H1 (cell line): ENCODE data around the gene ABHD12. TPM values are rescaled to one million over a fixed set of nuclear protein-coding genes. Genes with fewer than 3 reads are reported as not detected.

Experiments
- CTCF ChIA-PET: fragments of 300-600 bp; sonication (Branson Sonifier 250); formaldehyde crosslinking; loops from one replicate; lab custom pipeline; 2021; ENCODE audit not compliant: partially characterized antibody; lab: Charles Lee
- POLR2A ChIA-PET: fragments of 300-600 bp; sonication (Branson Sonifier 250); formaldehyde crosslinking; loops from one replicate; lab custom pipeline; 2021; ENCODE audit warnings: inconsistent platforms; ENCODE audit not compliant: partially characterized antibody; lab: Charles Lee
- DNase-seq, 2 experiments: peaks; one replicate each; pipeline versions ENCODE4 v3.0.0 to v3.0.0-alpha.2; 2010 to 2022; ENCODE audit warnings: low spot score in 2 of 2, low read depth in 1 of 2, mixed read lengths in 1 of 2
- FAIRE-seq: peaks from 2 replicates; lab custom pipeline; 2011; peaks lifted over from hg19 to GRCh38; lab: Jason Lieb, UNC
- H2AFZ ChIP-seq: 2 replicates; pipeline ENCODE4 v1.8.1; 2012; ENCODE audit warnings: low read length, inconsistent platforms
- H2AK5ac ChIP-seq: 2 replicates; pipeline ENCODE4 v1.6.1; 2013; ENCODE audit warnings: low read depth, low read length
- H2BK120ac ChIP-seq: replicated peaks from 2 replicates; pipeline ENCODE3; 2013; ENCODE audit warnings: low read depth, low read length, inconsistent platforms
- H2BK12ac ChIP-seq: 2 replicates; pipeline ENCODE4 v1.6.1; 2013; ENCODE audit warnings: low read depth, low read length
- H2BK15ac ChIP-seq: 2 replicates; pipeline ENCODE4 v1.6.1; 2013; ENCODE audit warnings: low read length
- H2BK20ac ChIP-seq: 2 replicates; pipeline ENCODE4 v1.6.1; 2013; ENCODE audit warnings: low read length
- H2BK5ac ChIP-seq: 2 replicates; pipeline ENCODE4 v1.6.1; 2013; ENCODE audit warnings: low read depth, low read length
- H3K14ac ChIP-seq: 2 replicates; pipeline ENCODE4 v1.6.1; 2013; ENCODE audit warnings: inconsistent platforms; ENCODE audit not compliant: insufficient read length
- H3K18ac ChIP-seq: 2 replicates; pipeline ENCODE4 v1.6.1; 2013; ENCODE audit warnings: low read length; ENCODE audit errors: extremely low read depth
- H3K23ac ChIP-seq: 2 replicates; pipeline ENCODE4 v1.6.1; 2013; ENCODE audit warnings: inconsistent platforms; ENCODE audit not compliant: insufficient read length
- H3K23me2 ChIP-seq: 2 replicates; pipeline ENCODE4 v1.6.1; 2013; ENCODE audit warnings: low read depth, low read length
- H3K27ac ChIP-seq: 2 replicates; pipeline ENCODE4 v1.6.1; 2011; ENCODE audit warnings: low read depth, low read length, inconsistent platforms
- H3K27me3 ChIP-seq, 4 experiments: replicated peaks in 1 of 4; 1 replicate in 1 of 4; 2 replicates in 3 of 4; pipeline versions ENCODE4 v1.6.1 to v1.8.1; 2011 to 2013; ENCODE audit warnings: low read length in 3 of 4, mild to moderate bottlenecking in 3 of 4, inconsistent platforms in 2 of 4, mixed read lengths in 2 of 4, moderate library complexity in 1 of 4; ENCODE audit not compliant: control insufficient read depth in 3 of 4, insufficient read depth in 3 of 4; ENCODE audit errors: extremely low read depth in 1 of 4
- H3K36me3 ChIP-seq, 4 experiments: 2 replicates each; pipeline versions ENCODE4 v1.6.1 to v1.8.1; 2011 to 2013; ENCODE audit warnings: mild to moderate bottlenecking in 4 of 4, low read length in 3 of 4, moderate library complexity in 2 of 4, control low read depth in 1 of 4, inconsistent platforms in 1 of 4; ENCODE audit not compliant: insufficient read depth in 4 of 4, control insufficient read depth in 2 of 4
- H3K4ac ChIP-seq: replicated peaks from 2 replicates; pipeline ENCODE3; 2013; ENCODE audit warnings: low read length, low read depth, mixed read lengths, inconsistent platforms; ENCODE audit not compliant: insufficient read length
- H3K4me1 ChIP-seq, 4 experiments: replicated peaks in 1 of 4; 1 replicate in 1 of 4; 2 replicates in 3 of 4; pipeline versions ENCODE4 v1.6.1 to v1.8.1; 2011 to 2013; ENCODE audit warnings: low read length in 3 of 4, inconsistent platforms in 2 of 4, mixed read lengths in 1 of 4; ENCODE audit not compliant: insufficient read depth in 4 of 4, control insufficient read depth in 3 of 4
- H3K4me2 ChIP-seq, 2 experiments: 2 replicates each; pipeline versions ENCODE4 v1.6.1 to v1.8.1; 2011 to 2013; ENCODE audit warnings: low read depth in 2 of 2, low read length in 2 of 2, control low read depth in 1 of 2, inconsistent platforms in 1 of 2, mild to moderate bottlenecking in 1 of 2; ENCODE audit not compliant: insufficient read depth in 1 of 2
- H3K4me3 ChIP-seq, 4 experiments: fragments of 200-600, 300-600 bp in 1 of 4; sonication (generic), shearing (Covaris generic), sonication (Bioruptor Twin) in 1 of 4; 2 replicates each; pipeline versions ENCODE4 v1.5.1 to v1.8.1; 2011 to 2016; ENCODE audit warnings: low read length in 4 of 4, low read depth in 3 of 4, control low read depth in 2 of 4, inconsistent platforms in 2 of 4, mild to moderate bottlenecking in 2 of 4, mixed read lengths in 1 of 4, moderate library complexity in 1 of 4; ENCODE audit not compliant: insufficient read depth in 2 of 4; ENCODE audit errors: extremely low read depth in 1 of 4
- H3K56ac ChIP-seq: replicated peaks from 2 replicates; pipeline ENCODE3; 2013; ENCODE audit warnings: low read depth, mild to moderate bottlenecking, mixed read lengths, low read length, inconsistent platforms; ENCODE audit not compliant: insufficient read length
- H3K79me1 ChIP-seq: 2 replicates; pipeline ENCODE4 v1.6.1; 2013; ENCODE audit warnings: low read depth, low read length, control low read depth
- H3K79me2 ChIP-seq, 2 experiments: 2 replicates each; pipeline versions ENCODE4 v1.6.1 to v1.8.1; 2012 to 2013; ENCODE audit warnings: low read length in 2 of 2, mild to moderate bottlenecking in 2 of 2, inconsistent platforms in 1 of 2; ENCODE audit not compliant: insufficient read depth in 2 of 2, control insufficient read depth in 1 of 2
- H3K9ac ChIP-seq, 4 experiments: replicated peaks in 1 of 4; 1 replicate in 1 of 4; 2 replicates in 3 of 4; pipeline versions ENCODE4 v1.6.1 to v1.8.1; 2011 to 2013; ENCODE audit warnings: low read depth in 3 of 4, low read length in 3 of 4, control low read depth in 2 of 4, mild to moderate bottlenecking in 2 of 4, moderate library complexity in 2 of 4, inconsistent platforms in 1 of 4; ENCODE audit errors: extremely low read depth in 1 of 4
- H3K9me3 ChIP-seq, 2 experiments: 2 replicates each; pipeline versions ENCODE4 v1.6.1 to v1.8.1; 2012 to 2013; ENCODE audit warnings: mild to moderate bottlenecking in 2 of 2, moderate library complexity in 2 of 2, control low read depth in 1 of 2, inconsistent platforms in 1 of 2, low read depth in 1 of 2, low read length in 1 of 2, mixed read lengths in 1 of 2; ENCODE audit not compliant: insufficient read depth in 2 of 2
- H4K20me1 ChIP-seq, 2 experiments: replicated peaks in 1 of 2; 2 replicates each; pipeline versions ENCODE3 to v1.8.1; 2011 to 2013; ENCODE audit warnings: inconsistent platforms in 2 of 2, low read length in 2 of 2, mild to moderate bottlenecking in 1 of 2; ENCODE audit not compliant: insufficient read depth in 2 of 2, control insufficient read depth in 1 of 2
- H4K5ac ChIP-seq: 2 replicates; pipeline ENCODE4 v1.6.1; 2013; ENCODE audit warnings: low read length, low read depth, mixed read lengths, inconsistent platforms; ENCODE audit not compliant: insufficient read length
- H4K8ac ChIP-seq: 2 replicates; pipeline ENCODE4 v1.8.0; 2013; ENCODE audit warnings: mild to moderate bottlenecking, moderate library complexity, low read length, inconsistent platforms; ENCODE audit not compliant: insufficient read depth; ENCODE audit errors: extremely low read depth
- H4K91ac ChIP-seq: replicated peaks from 2 replicates; pipeline ENCODE3; 2013; ENCODE audit warnings: low read length, mixed read lengths, inconsistent platforms; ENCODE audit not compliant: insufficient read length
- ATF3 ChIP-seq: IDR thresholded peaks from 2 replicates; pipeline ENCODE4 v1.6.1; 2011; ENCODE audit warnings: low read depth, mild to moderate bottlenecking, low read length; ENCODE audit not compliant: insufficient read depth
- CBX5 ChIP-seq: fragments of 300-800, 300-1000 bp; sonication (generic); IDR thresholded peaks from 2 replicates; pipeline ENCODE4 v1.7.1; 2016; ENCODE audit warnings: antibody characterized with exemption, low read length, low read depth
- CHD2 ChIP-seq: IDR thresholded peaks from 2 replicates; pipeline ENCODE4 v1.6.1; 2012; ENCODE audit warnings: low read length, improper control_type of control experiment
- EZH2 ChIP-seq: fragments of 200-600 bp; sonication (generic); IDR thresholded peaks from 2 replicates; pipeline ENCODE4 v1.7.1; 2012; ENCODE audit warnings: low read depth, mild to moderate bottlenecking, moderate library complexity, low read length, inconsistent platforms; ENCODE audit not compliant: severe bottlenecking
- FOSL1 ChIP-seq: IDR thresholded peaks from 2 replicates; pipeline ENCODE4 v1.6.1; 2011; ENCODE audit warnings: mild to moderate bottlenecking, low read depth, low read length, moderate library complexity; ENCODE audit not compliant: insufficient read depth
- HDAC2 ChIP-seq, 2 experiments: fragments of 300-600 bp in 1 of 2; sonication (generic) in 1 of 2; IDR thresholded peaks; 2 replicates each; pipeline ENCODE4 v1.6.1; 2011 to 2012; ENCODE audit warnings: low read depth in 2 of 2, low read length in 2 of 2, mild to moderate bottlenecking in 2 of 2, moderate library complexity in 2 of 2, borderline replicate concordance in 1 of 2, inconsistent platforms in 1 of 2
- HDAC6 ChIP-seq: IDR thresholded peaks from one replicate; pipeline ENCODE4 v1.7.1; 2012; ENCODE audit warnings: low read depth, mild to moderate bottlenecking, inconsistent platforms, low read length, moderate library complexity
- KDM1A ChIP-seq: fragments of 200-600, 300-600 bp; sonication (generic); IDR thresholded peaks from 2 replicates; pipeline ENCODE4 v1.7.1; 2016; ENCODE audit warnings: mild to moderate bottlenecking, low read length, borderline replicate concordance
- KDM4A ChIP-seq: IDR thresholded peaks from one replicate; pipeline ENCODE4 v1.7.1; 2012; ENCODE audit warnings: low read depth, mild to moderate bottlenecking, moderate library complexity, low read length, inconsistent platforms; ENCODE audit not compliant: severe bottlenecking
- MAFK ChIP-seq: IDR thresholded peaks from 2 replicates; pipeline ENCODE4 v1.6.1; 2012; ENCODE audit warnings: low read depth, mild to moderate bottlenecking, improper control_type of control experiment, low read length
- PHF8 ChIP-seq: fragments of 200-600 bp; sonication (generic); conservative IDR thresholded peaks from 2 replicates; pipeline ENCODE4 v1.7.1; 2012; ENCODE audit warnings: low read depth, mild to moderate bottlenecking, inconsistent platforms, low read length, moderate library complexity
- SP1 ChIP-seq: IDR thresholded peaks from 2 replicates; pipeline ENCODE4 v1.6.1; 2011; ENCODE audit warnings: low read depth, low read length
- SP2 ChIP-seq: IDR thresholded peaks from 2 replicates; pipeline ENCODE4 v1.6.1; 2012; ENCODE audit warnings: mild to moderate bottlenecking, low read length, inconsistent platforms
- SRF ChIP-seq: IDR thresholded peaks from 2 replicates; pipeline ENCODE4 v1.6.1; 2011; ENCODE audit warnings: mild to moderate bottlenecking, low read depth, low read length, moderate library complexity
- WGBS, 2 experiments: shearing (Covaris generic) in 1 of 2; methylation state at CpG; one replicate each; pipeline versions ENCODE4 v1.1.6 to v1.1.7; 2013 to 2015; ENCODE audit warnings: low lambda C conversion rate in 2 of 2, mixed read lengths in 2 of 2, inconsistent platforms in 1 of 2, low coverage in 1 of 2, missing lambda C conversion rate in 1 of 2; ENCODE audit not compliant: insufficient replicate concordance in 2 of 2, insufficient coverage in 1 of 2, insufficient read length in 1 of 2; ENCODE audit errors: extremely low coverage in 1 of 2, missing lambda C conversion rate in 1 of 2; 5-methylcytosine and 5-hydroxymethylcytosine counted together
- polyA plus RNA-seq, 7 experiments: library from polyadenylated mRNA; depleted of rRNA in 3 of 7; stranded (reverse) in 5 of 7; unstranded in 2 of 7; fragments of >200 nt in 5 of 7; fragments of 200-250 nt in 2 of 7; gene quantifications; 1 replicate in 5 of 7; 2 replicates in 1 of 7; 4 replicates in 1 of 7; pipeline versions ENCODE4 v1.2.1 to v1.2.3, GENCODE V29; 2011 to 2013; ENCODE audit warnings: missing spikeins in 2 of 7, mixed read lengths in 2 of 7
- total RNA-seq: library from RNA; stranded (reverse); fragmentation: NEBNext Ultra II Directional; extraction: Animal tissue kit (Norgen Biotek cat#: 25700); gene quantifications from 2 replicates; pipeline ENCODE4 v1.2.1, GENCODE V29; 2021

The ABHD12 gene
- total and polyA plus RNA-seq, 2 of the 8 experiments (the other 6 are each of a cell fraction or from before 2014, with no cell fraction given), result 31.3 to 59.5 TPM

- Histone ChIP-seq H3K4me1 (peaks cover 3 to 6% (median 5%) of the 10 kb centered on the region in 4 experiments; a peak in 4 of 7 replicates), H3K9me3 (no peaks in the 10 kb centered on the region), H3K23ac (no peak overlapping the region), H2BK120ac (no peak overlapping the region), H2BK5ac (no peak overlapping the region), H2BK12ac (no peak overlapping the region), H4K91ac (no peak overlapping the region), H2BK15ac (no peak overlapping the region), H3K9ac (no peak overlapping the region), H3K27me3 (no peaks in the 10 kb centered on the region), H3K27ac (no peak overlapping the region), H3K79me1 (no peaks in the 10 kb centered on the region; the same call in 1 of the 2 replicates), H3K18ac (no peak overlapping the region), H3K23me2 (no peaks in the 10 kb centered on the region), H3K79me2 (no peaks in the 10 kb centered on the region), H4K20me1 (no peaks in the 10 kb centered on the region), H3K14ac (no peak overlapping the region), H4K5ac (no peak overlapping the region), H3K4ac (no peak overlapping the region), H2BK20ac (no peak overlapping the region), H2AK5ac (no peak overlapping the region), H4K8ac (no peak overlapping the region), H2AFZ (no peak overlapping the region), H3K36me3 (peaks cover 14 to 53% (median 32%) of the 10 kb centered on the region in 4 experiments; a peak in 7 of 8 replicates), H3K56ac (no peak overlapping the region), H3K4me2 (no peak overlapping the region), H3K4me3 (no peak overlapping the region)
- POLR2A ChIA-PET, result interaction anchor here (0.9 to 1.0 kb wide), 2 partner anchors 23 to 27 kb away, joined by 4 read pairs; no protein-coding TSS in a partner anchor
- DNase-seq (no peak), FAIRE-seq (no peak)
- 94% methylated on average over 3 of the region's 3 CpGs; no CpG with 5 or more reads in 1 of the 2 experiments for WGBS, 2 experiments
- CTCF ChIA-PET, result no interaction called here
- TF ChIP-seq KDM1A (no peak), EZH2 (no peak), ATF3 (no peak), SP1 (no peak), CBX5 (no peak), SRF (no peak), HDAC2 (IDR thresholded peaks at IDR 0.05; ENCODE audit: borderline replicate concordance in 1 of 2, low read depth in 2 of 2, low read length in 2 of 2) (no peak), KDM4A (no peak), SP2 (no peak), MAFK (no peak), CHD2 (no peak), HDAC6 (no peak), PHF8 (no peak), FOSL1 (no peak)
Observed at GRCh38 chr20:25439328-25439727, 48.7 kb upstream of the ABHD12 start.
